ENCODE results near the gene QSOX2.

QSOX2 gene

DNA sequence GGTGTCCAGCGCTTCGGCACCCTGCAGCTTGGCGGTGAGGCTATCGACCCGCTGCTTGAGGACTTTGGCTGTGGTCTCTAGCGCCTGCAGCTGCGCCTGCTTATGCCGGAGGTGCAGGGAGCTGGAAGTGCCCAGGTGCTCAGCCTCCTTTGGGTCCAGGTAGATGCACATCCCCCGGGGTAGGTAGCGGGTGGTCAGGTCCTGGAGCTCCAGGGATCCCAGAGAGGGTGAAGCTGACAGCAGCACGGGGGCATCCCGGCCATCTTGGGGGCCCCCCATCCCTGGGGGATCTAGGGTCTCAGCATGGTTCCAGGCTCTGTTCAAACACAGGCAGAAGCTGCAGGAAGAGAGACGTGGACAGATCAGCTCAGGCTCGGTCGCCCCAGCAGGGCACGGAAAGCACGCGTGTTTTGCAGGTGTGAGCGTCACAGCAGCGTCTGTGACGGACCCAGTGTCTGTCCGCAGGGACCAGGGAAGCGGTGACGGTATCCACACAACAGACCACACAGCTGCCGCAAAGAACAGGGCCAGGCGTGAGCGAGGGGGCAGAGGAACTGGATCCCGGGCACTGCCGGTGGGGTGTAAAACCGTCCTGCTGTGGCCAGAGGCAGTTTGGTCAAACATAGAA, 40.9 kb upstream of the QSOX2 start:
- TF ChIP-seq GATA3 (IDR thresholded peaks at IDR 0.05; ENCODE audit: low read depth, low read length) (no peak), GATA2 (IDR thresholded peaks at IDR 0.05; ENCODE audit: low read depth, low read length) (no peak)

GRCh38 chr9:136285501-136286358, 40.1 kb upstream of the QSOX2 start:
- TF ChIP-seq GATA2 (IDR thresholded peaks at IDR 0.05; ENCODE audit: low read depth, low read length) (no peak), GATA3 (IDR thresholded peaks at IDR 0.05; ENCODE audit: low read depth, low read length) (no peak)

DNA sequence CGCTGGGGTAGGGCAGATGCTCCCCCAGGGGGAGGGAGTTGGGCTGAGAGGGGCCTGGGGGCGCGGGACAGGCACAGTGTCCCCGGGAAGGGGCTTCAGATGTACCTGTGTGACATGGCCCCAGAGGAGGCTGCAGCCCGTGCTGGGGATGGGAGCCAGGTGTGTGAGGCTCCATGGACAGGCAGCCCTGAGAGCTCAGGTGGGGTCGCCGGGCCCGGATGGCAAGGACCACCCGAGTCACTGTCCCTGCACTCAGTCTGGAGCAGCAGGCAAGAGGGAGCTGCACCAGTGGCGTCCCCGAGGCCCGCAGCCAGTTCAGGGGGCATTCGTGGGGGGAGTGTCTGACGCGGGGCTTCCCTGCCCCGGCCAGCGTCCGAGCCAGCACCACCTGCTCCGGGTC, 39.3 kb upstream of the QSOX2 start:
- no peak for TF ChIP-seq GATA3 (IDR thresholded peaks at IDR 0.05; ENCODE audit: low read depth, low read length)
- no peak for TF ChIP-seq GATA2 (IDR thresholded peaks at IDR 0.05; ENCODE audit: low read depth, low read length)

GRCh38 chr9:136284311-136284710, 38.7 kb upstream of the QSOX2 start:
- TF ChIP-seq GATA2 (IDR thresholded peaks at IDR 0.05; ENCODE audit: low read depth, low read length) = no peak
- TF ChIP-seq GATA3 (IDR thresholded peaks at IDR 0.05; ENCODE audit: low read depth, low read length) = no peak

DNA sequence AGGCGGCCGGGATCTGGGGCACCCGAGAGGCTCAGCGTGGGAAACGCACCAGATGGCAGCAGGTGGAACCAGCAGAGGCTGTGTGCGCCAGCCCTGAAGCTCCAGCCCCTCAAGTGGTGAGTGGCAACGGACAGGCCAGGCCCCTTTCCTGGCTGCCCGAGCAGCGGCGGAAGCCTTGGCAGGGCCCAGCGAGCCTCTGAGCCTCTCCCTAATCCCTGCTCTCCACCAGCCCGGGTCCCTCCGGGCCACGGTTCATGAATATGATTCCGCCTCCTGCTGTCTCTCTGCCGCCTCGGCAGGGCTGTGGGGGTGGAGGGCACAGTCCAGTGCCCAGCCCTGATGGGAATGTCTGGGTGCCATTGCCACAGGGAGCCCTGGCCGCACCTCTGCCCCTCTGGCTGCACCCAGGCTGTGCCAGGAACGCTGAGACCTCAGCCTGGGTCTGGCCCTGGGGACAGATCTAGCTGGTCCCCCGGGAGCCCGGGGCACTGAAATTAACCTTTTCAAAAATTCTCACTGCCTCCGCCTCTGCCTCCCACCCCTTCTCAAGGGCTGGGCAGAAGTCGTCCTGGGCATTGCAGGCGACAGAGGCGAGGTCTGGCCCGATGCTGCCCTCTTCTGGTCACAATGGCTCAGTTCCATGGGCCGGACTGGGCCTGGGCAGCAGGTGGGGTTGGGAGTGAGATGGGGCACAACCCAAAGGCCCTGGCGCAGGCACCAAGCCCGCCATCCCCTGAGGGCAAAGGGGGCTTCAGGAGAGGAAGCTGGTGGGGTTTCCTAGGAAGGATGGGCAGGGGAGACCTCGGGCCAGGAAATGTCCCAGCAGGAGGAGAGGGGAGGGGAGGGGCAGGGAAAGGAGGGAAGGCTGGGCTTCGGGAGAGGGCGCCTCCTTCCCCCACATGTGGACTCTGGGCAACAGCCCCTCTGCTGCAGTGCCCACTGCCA, 38.0 kb upstream of the QSOX2 start:
- no peak for TF ChIP-seq GATA3 (IDR thresholded peaks at IDR 0.05; ENCODE audit: low read depth, low read length)
- no peak for TF ChIP-seq GATA2 (IDR thresholded peaks at IDR 0.05; ENCODE audit: low read depth, low read length)

DNA sequence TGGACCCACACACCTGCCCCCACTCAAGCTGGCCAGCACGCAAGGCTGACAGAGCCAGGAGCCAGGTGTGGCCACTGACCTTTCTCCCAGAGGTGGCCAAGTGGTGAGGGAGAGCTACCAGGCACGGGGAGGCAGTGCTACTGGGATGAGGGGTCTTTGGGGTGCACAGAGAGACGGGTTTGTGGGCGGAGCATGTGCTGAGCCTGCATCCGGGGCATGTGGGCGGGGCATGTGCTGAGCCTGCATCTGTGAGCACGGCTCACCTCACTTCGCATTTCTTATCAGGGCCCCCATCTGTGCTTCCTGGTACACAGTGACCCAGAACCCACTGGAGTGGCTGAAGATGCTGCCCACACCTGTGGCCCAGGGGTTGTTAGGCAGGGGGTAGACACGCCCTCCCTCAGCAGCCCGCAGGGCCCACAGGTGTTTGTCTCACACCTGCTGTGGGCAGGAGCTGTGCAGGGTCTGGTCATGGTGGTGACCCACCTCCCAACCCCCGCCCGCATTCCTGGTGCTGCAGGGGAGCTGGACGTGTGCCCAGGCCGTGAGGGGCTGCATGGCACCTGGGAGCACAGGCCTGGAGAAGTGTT, 36.8 kb upstream of the QSOX2 start:
- TF ChIP-seq GATA2 (IDR thresholded peaks at IDR 0.05; ENCODE audit: low read depth, low read length) (peak; percentile 66), GATA3 (IDR thresholded peaks at IDR 0.05; ENCODE audit: low read depth, low read length) (no peak)

DNA sequence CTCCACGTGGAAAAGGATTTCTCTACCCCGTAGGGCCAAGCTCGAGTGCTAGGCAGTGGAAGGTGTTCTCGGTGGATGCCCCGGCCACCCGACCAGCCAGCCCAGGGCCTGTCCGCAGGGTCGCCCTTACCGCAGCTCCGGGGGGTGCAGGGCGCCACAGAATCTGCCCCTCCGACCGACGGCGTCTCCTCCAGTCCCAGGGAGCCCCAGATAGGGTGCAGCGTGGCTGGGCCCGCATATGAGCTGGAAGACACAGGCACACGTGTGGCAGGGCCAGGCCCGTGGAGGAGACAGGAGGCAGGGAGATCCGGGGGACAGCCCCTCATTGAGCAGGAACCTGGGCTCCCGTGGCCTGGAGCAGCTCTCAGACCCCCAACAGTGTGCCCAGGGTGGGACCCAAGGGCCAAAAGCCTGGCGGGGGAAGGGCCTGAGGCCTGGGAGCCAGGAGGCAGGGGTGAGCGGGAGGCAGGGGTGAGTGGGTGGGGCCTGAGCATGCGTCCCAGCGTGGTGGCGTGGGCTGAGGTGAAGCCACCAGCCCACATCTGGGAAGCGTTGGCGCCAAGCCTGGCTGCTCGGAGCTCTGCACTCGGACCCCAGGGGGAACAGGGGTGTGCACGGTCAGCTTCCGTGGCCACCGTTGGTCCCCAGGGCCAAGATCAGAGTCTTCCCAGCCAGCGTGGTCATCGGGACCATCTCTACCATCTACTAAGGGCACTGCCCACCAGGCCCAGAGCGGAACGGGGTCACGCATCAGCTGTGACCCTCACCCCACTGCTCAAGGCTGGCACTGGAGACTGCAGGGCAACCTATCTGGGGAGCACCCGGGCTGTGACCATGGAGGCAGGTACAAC, 36.0 kb upstream of the QSOX2 start:
- TF ChIP-seq GATA2 (IDR thresholded peaks at IDR 0.05; ENCODE audit: low read depth, low read length) (no peak), GATA3 (IDR thresholded peaks at IDR 0.05; ENCODE audit: low read depth, low read length) (no peak)

DNA sequence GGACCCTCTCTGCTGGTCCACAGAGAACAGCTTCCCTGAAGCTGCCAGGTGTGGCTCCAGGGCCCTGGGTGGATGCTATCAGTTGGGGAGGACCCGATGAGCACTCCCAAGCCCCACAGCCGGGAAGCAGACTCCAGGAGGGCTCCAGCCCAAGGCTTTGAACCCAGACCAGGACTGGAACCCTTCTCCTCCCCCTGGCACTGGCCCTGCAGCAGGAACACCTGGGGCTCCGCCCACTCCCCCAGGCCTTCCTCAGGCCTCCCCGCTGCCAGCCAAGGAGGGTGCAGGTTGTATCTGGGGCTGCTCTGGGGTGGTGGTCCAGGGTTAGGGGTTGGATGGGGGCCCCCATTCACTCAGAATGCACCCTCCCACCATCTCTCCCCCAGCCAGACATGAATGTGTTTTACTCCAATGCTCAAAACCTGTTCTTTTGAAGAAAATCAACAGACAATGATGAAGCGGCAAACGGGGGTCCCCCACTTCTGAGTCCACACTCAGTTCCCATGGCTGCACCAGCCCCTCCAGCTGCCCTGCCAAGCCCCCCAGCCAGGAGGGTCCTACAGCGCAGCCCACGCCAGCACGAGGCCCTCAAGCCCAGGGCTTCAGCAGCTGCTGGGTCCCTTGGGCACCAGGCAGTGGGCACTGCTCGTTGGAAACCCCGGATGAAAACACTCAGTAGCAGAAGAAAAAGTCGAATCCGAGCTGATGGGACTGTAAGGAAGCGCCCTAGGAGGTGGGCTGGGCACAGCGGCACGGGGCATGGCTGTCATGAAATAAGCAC, 35.1 kb upstream of the QSOX2 start:
- TF ChIP-seq GATA3 (IDR thresholded peaks at IDR 0.05; ENCODE audit: low read depth, low read length) = no peak
- no peak for TF ChIP-seq GATA2 (IDR thresholded peaks at IDR 0.05; ENCODE audit: low read depth, low read length)

DNA sequence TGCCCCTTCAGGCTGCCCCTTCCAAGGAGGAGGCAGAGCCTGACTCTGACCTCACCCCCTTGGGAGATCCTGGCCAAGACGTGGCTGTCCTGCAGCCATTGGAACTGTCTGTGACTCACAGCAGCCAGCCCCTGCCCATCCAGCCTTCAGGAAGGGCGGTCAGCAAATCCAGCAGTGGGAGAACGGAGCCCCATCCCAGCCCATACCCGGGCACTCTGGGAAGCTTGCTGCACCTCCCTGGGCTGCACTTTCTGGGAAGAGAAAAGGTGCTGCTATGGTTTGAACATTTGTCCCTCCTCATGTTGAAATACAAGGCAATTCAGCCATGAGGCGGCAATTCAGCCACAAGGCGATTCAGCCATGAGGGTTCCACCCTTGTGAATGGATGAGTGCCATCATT, 33.9 kb upstream of the QSOX2 start:
- no peak for TF ChIP-seq GATA2 (IDR thresholded peaks at IDR 0.05; ENCODE audit: low read depth, low read length)
- TF ChIP-seq GATA3 (IDR thresholded peaks at IDR 0.05; ENCODE audit: low read depth, low read length) = no peak

DNA sequence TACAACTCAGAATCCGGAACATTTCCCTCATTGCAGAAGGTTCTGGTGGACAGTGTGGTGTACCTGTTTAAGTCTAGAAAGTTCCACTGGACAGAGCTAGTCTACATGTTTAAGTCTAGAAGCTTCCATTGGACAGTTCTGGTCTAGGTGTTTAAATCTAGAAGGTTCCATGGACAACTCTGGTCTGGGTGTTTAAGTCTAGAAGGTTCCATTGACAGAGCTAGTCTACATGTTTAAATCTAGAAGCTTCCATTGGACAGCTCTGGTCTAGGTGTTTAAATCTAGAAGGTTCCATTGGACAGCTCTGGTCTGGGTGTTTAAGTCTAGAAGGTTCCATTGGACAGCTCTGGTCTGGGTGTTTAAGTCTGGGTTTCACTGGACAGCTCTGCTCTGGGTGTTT, 33.3 kb upstream of the QSOX2 start:
- no peak for TF ChIP-seq GATA2 (IDR thresholded peaks at IDR 0.05; ENCODE audit: low read depth, low read length)
- no peak for TF ChIP-seq GATA3 (IDR thresholded peaks at IDR 0.05; ENCODE audit: low read depth, low read length)

- TF ChIP-seq GATA3 (IDR thresholded peaks at IDR 0.05; ENCODE audit: low read depth, low read length) (no peak), GATA2 (IDR thresholded peaks at IDR 0.05; ENCODE audit: low read depth, low read length) (no peak)
Measured at GRCh38 chr9:136278221-136278620, 32.6 kb upstream of the QSOX2 start.

- TF ChIP-seq GATA2 (IDR thresholded peaks at IDR 0.05; ENCODE audit: low read depth, low read length) (no peak), GATA3 (IDR thresholded peaks at IDR 0.05; ENCODE audit: low read depth, low read length) (no peak)
Measured at GRCh38 chr9:136277746-136278145, 32.1 kb upstream of the QSOX2 start.
